ENCODE results near the gene DOCK3.
"Not testable (repeated sequence)": the region's sequence is repeated elsewhere in the genome, so short reads cannot be mapped to it uniquely, and the experiment has no call there.

DOCK3 gene

GRCh38 chr3:50676031-50676705 lies 1.4 kb downstream of the DOCK3 start:
- no peak for TF ChIP-seq CTCF (conservative IDR thresholded peaks at IDR 0.05; ENCODE audit: low read depth, low read length)
- DNase-seq (ENCODE audit: low read depth), result no peak
- no peak overlapping the region for H3K4me3 ChIP-seq (ENCODE audit: low read depth, low read length)

- no peak for TF ChIP-seq CTCF (conservative IDR thresholded peaks at IDR 0.05; ENCODE audit: low read depth, low read length)
Measured at GRCh38 chr3:50687127-50687751, 12.5 kb downstream of the DOCK3 start.

GRCh38 chr3:50687916-50688315 lies 13.2 kb downstream of the DOCK3 start:
- no peak for TF ChIP-seq CTCF (conservative IDR thresholded peaks at IDR 0.05; ENCODE audit: low read depth, low read length)
- DNase-seq (ENCODE audit: low read depth), result no peak
- no peak overlapping the region for H3K4me3 ChIP-seq (ENCODE audit: low read depth, low read length)

More at GRCh38 chr3:50687127-50687751, 12.5 kb downstream of the DOCK3 start:
- no peak for DNase-seq (ENCODE audit: low read depth)
- no peak overlapping the region for H3K4me3 ChIP-seq (ENCODE audit: low read depth, low read length)

GRCh38 chr3:50688602-50689001 lies 13.9 kb downstream of the DOCK3 start:
- H3K4me3 ChIP-seq (ENCODE audit: low read depth, low read length); DNase-seq (ENCODE audit: low read depth): not testable (repeated sequence)

GRCh38 chr3:50689558-50689957 lies 14.8 kb downstream of the DOCK3 start:
- TF ChIP-seq CTCF (conservative IDR thresholded peaks at IDR 0.05; ENCODE audit: low read depth, low read length), result no peak
- no peak for DNase-seq (ENCODE audit: low read depth)
- H3K4me3 ChIP-seq (ENCODE audit: low read depth, low read length), result no peak overlapping the region

- TF ChIP-seq CTCF (conservative IDR thresholded peaks at IDR 0.05; ENCODE audit: low read depth, low read length), result no peak
- no peak for DNase-seq (ENCODE audit: low read depth)
- H3K4me3 ChIP-seq (ENCODE audit: low read depth, low read length), result no peak overlapping the region
Measured at GRCh38 chr3:50695031-50695430, 20.3 kb downstream of the DOCK3 start.

GRCh38 chr3:50696276-50696675 lies 21.5 kb downstream of the DOCK3 start:
- no peak overlapping the region for H3K4me3 ChIP-seq (ENCODE audit: low read depth, low read length)
- no peak for DNase-seq (ENCODE audit: low read depth)
- TF ChIP-seq CTCF (conservative IDR thresholded peaks at IDR 0.05; ENCODE audit: low read depth, low read length), result no peak

Measured in choroid plexus epithelial cell (primary cell).